Measurements from ENCODE around the gene CLCN7. TPM values are rescaled to one million over a fixed set of nuclear protein-coding genes. Genes with fewer than 3 reads are reported as not detected.

CLCN7 gene
- total RNA-seq, 1 experiment from 2014 or later, result 110 TPM

DNA sequence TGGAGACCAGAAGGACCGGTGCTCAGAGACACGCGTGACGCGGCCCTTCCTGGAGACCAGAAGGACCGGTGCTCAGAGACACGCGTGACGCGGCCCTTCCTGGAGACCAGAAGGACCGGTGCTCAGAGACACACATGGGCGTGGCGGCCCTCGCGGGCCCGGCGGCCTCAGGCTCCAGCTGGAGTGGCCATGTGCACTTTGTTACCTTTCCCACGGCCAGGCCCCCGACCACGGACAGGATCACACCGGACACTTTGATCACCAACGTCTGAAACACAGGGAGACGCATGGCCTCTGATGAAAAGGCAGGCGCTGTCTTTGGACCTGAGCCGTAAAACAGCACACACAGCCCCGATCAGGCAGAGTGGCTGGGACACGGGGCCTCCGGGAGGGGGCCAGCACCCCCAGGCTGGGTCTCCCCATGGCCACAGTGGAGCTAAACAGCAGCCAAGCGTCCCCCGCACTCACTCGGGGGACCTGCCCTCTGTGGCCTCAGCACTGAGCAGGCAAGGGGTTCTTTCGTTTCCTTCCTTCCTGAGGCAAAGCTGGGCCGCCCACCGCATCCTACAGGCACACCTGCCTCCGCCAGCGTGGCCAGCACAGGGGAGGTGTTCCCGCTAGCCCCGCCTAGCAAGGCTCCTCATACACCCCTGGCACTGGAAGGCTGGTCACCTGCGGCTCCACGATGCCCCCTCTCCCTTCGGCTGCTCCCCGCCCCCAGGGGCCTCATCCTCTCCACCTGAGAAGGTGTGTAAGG is 17.2 kb downstream of the CLCN7 start:
- H4K20me1 ChIP-seq (ENCODE audit: insufficient read depth), result no peaks in the 10 kb centered on the region; the same call in 1 of the 2 replicates
- no peak overlapping the region for H3K4me3 ChIP-seq
- H2AFZ ChIP-seq, result no peak overlapping the region
- intact Hi-C loops (cut with micrococcal nuclease; ENCODE audit: unreplicated experiment), result no loop called here
- H3K4me2 ChIP-seq, result no peak overlapping the region
- no peak overlapping the region for H3K27ac ChIP-seq
- H3K9me2 ChIP-seq (ENCODE audit: insufficient read depth), result no peaks in the 10 kb centered on the region
- H3K36me3 ChIP-seq (ENCODE audit: low read depth), result no peaks in the 10 kb centered on the region
- TF ChIP-seq EZH2 (IDR thresholded peaks at IDR 0.05; ENCODE audit: low read depth), result no peak
- TF ChIP-seq, protein P1, sequence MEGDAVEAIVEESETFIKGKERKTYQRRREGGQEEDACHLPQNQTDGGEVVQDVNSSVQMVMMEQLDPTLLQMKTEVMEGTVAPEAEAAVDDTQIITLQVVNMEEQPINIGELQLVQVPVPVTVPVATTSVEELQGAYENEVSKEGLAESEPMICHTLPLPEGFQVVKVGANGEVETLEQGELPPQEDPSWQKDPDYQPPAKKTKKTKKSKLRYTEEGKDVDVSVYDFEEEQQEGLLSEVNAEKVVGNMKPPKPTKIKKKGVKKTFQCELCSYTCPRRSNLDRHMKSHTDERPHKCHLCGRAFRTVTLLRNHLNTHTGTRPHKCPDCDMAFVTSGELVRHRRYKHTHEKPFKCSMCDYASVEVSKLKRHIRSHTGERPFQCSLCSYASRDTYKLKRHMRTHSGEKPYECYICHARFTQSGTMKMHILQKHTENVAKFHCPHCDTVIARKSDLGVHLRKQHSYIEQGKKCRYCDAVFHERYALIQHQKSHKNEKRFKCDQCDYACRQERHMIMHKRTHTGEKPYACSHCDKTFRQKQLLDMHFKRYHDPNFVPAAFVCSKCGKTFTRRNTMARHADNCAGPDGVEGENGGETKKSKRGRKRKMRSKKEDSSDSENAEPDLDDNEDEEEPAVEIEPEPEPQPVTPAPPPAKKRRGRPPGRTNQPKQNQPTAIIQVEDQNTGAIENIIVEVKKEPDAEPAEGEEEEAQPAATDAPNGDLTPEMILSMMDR (conservative IDR thresholded peaks at IDR 0.05), result no peak
- CTCF ChIA-PET, result no interaction called here
- H3K9me3 ChIP-seq (ENCODE audit: insufficient read depth, low read depth), result no peaks in the 10 kb centered on the region
- POLR2A ChIA-PET (ENCODE audit: unreplicated experiment), result no interaction called here
- H3F3A ChIP-seq (ENCODE audit: insufficient read depth, low read depth), result no peaks in the 10 kb centered on the region
- DNase-seq, result no peak
- no peaks in the 10 kb centered on the region for H3K27me3 ChIP-seq (ENCODE audit: insufficient read depth, low read depth)
- BruUV-seq (replicated peaks), result no TSS peak
- H3K79me2 ChIP-seq (ENCODE audit: low read depth), result no peaks in the 10 kb centered on the region
- H3K4me1 ChIP-seq (replicated peaks; ENCODE audit: insufficient read depth), result no peaks in the 10 kb centered on the region

DNA sequence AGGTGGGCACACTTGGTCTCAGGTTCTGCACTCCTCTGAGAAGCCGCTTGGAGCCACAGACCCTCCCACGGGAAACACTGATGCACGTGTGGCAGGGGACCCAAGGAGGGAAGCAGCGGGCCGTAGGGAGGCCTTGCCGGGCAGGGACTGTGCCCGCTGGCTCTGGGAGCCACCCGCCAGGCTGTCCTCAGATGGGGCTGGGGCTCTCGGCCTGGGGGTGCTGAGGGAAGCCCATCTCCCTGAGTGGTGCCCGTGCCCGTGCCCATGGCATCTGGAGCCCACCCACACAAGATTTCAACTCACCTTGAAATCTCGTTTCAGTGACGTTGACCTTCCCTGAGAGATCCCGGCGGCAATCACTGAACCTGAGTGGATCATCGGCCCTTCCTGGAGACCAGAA is 17.9 kb downstream of the CLCN7 start:
- ChIA-PET POLR2A (ENCODE audit: unreplicated experiment) (no interaction called here), CTCF (no interaction called here)
- Histone ChIP-seq H3K9me2 (ENCODE audit: insufficient read depth) (no peaks in the 10 kb centered on the region), H3K9me3 (ENCODE audit: insufficient read depth, low read depth) (no peaks in the 10 kb centered on the region), H3K4me1 (replicated peaks; ENCODE audit: insufficient read depth) (no peaks in the 10 kb centered on the region), H3K4me3 (no peak overlapping the region), H3K4me2 (no peak overlapping the region), H3K27me3 (ENCODE audit: insufficient read depth, low read depth) (no peaks in the 10 kb centered on the region), H3F3A (ENCODE audit: insufficient read depth, low read depth) (no peaks in the 10 kb centered on the region), H3K36me3 (ENCODE audit: low read depth) (no peaks in the 10 kb centered on the region), H3K79me2 (ENCODE audit: low read depth) (no peaks in the 10 kb centered on the region), H3K27ac (no peak overlapping the region), H2AFZ (no peak overlapping the region), H4K20me1 (ENCODE audit: insufficient read depth) (no peaks in the 10 kb centered on the region; the same call in 1 of the 2 replicates)
- no TSS peak for BruUV-seq (replicated peaks)
- TF ChIP-seq, protein P1 (conservative IDR thresholded peaks at IDR 0.05), result no peak
- no peak for TF ChIP-seq EZH2 (IDR thresholded peaks at IDR 0.05; ENCODE audit: low read depth)
- intact Hi-C loops (cut with micrococcal nuclease; ENCODE audit: unreplicated experiment), result no loop called here
- DNase-seq, result no peak

DNA sequence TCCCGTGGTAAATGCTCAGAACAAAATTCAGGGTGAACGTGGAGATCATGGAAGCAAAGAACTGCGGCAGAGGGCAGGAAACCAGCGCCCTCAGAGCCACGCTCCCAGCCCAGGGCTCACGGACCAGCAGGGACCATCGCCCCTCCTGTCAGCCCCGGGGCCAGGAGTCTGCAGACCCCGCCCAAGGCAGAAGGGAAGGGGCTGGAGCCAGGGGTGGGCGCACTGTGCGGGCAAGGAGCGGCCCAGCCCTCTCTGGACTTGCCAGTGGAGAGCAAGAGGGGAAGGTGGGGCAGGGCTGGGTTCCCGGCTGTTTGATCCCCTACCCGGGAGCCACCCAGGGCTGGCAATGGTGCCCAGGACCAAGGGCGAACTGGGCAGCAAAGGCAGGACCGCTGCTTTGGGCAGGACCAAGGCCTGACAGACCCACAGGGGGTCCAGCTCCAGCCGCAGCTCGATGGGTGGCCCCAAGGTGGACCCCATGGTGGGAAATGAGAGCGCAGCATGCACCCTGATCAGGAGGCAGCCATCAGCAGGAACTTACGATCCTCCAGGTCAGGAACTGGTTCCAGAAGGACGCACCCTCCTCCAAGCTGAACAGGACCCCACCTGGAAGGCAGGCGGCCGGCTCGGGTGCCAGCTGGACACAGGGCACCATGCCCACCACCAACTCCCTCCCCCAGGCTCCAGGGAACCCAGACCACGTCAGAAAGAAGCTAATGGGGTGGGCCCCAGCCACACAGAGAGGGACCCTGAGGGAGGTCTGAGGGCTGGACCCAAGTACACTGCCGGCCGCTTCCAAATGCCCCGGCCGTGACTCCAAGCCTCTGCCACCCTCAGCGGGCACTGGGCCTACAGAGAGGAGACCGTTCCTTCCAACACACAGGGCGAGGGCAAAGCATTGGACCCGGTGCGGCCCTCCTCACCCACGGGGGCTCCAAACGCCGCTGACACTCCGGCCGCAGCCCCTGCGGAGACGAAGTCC is 19.3 kb downstream of the CLCN7 start:
- no TSS peak for BruUV-seq (replicated peaks)
- H3K27me3 ChIP-seq (ENCODE audit: insufficient read depth, low read depth), result no peaks in the 10 kb centered on the region

More for the DNA sequence above, 19.3 kb downstream of the CLCN7 start:
- DNase-seq, result no peak
- no peaks in the 10 kb centered on the region for H3K9me3 ChIP-seq (ENCODE audit: insufficient read depth, low read depth)
- no peaks in the 10 kb centered on the region for H3K4me1 ChIP-seq (replicated peaks; ENCODE audit: insufficient read depth)
- intact Hi-C loops (cut with micrococcal nuclease; ENCODE audit: unreplicated experiment), result no loop called here
- H2AFZ ChIP-seq, result no peak overlapping the region
- TF ChIP-seq, protein P1 (conservative IDR thresholded peaks at IDR 0.05), result no peak
- TF ChIP-seq EZH2 (IDR thresholded peaks at IDR 0.05; ENCODE audit: low read depth), result no peak
- H3F3A ChIP-seq (ENCODE audit: insufficient read depth, low read depth), result no peaks in the 10 kb centered on the region
- no peaks in the 10 kb centered on the region for H3K9me2 ChIP-seq (ENCODE audit: insufficient read depth)
- no peaks in the 10 kb centered on the region for H4K20me1 ChIP-seq (ENCODE audit: insufficient read depth)
- H3K27ac ChIP-seq, result no peak overlapping the region
- no peak overlapping the region for H3K4me3 ChIP-seq
- ChIA-PET CTCF (no interaction called here), POLR2A (ENCODE audit: unreplicated experiment) (no interaction called here)
- H3K36me3 ChIP-seq (ENCODE audit: low read depth), result no peaks in the 10 kb centered on the region
- H3K79me2 ChIP-seq (ENCODE audit: low read depth), result no peaks in the 10 kb centered on the region
- no peak overlapping the region for H3K4me2 ChIP-seq

All from PC-9 (cell line).